Nephron progenitor cell (in vitro differentiated cells): ENCODE measurements around the gene SLC25A33.

Experiments
- DNase-seq: peaks from one replicate; pipeline ENCODE4 v3.0.0; 2021
- H3K27ac Mint-ChIP-seq: 2 replicates; pipeline ENCODE4 v1.8.0; 2021; ENCODE audit warnings: mild to moderate bottlenecking, moderate library complexity, mixed read lengths
- H3K27me3 Mint-ChIP-seq: 2 replicates; pipeline ENCODE4 v1.8.0; 2021; ENCODE audit warnings: mild to moderate bottlenecking, low read depth, mixed read lengths; ENCODE audit not compliant: poor library complexity
- H3K36me3 Mint-ChIP-seq: 2 replicates; pipeline ENCODE4 v1.8.0; 2021; ENCODE audit warnings: low read depth, mixed read lengths
- H3K4me1 Mint-ChIP-seq: 2 replicates; pipeline ENCODE4 v1.8.0; 2021; ENCODE audit warnings: mixed read lengths
- H3K4me3 Mint-ChIP-seq: 2 replicates; pipeline ENCODE4 v1.8.0; 2021; ENCODE audit warnings: mild to moderate bottlenecking, moderate library complexity, mixed read lengths
- H3K9me3 Mint-ChIP-seq: 2 replicates; pipeline ENCODE4 v1.8.0; 2021; ENCODE audit warnings: mild to moderate bottlenecking, moderate library complexity, mixed read lengths
- TF ChIP-seq, protein P1 (sequence below): fragments of 200-600 bp; sonication (generic); IDR thresholded peaks from 2 replicates; pipeline ENCODE4 v1.5.0; 2021; ENCODE audit warnings: antibody characterized with exemption

SLC25A33 gene

DNA sequence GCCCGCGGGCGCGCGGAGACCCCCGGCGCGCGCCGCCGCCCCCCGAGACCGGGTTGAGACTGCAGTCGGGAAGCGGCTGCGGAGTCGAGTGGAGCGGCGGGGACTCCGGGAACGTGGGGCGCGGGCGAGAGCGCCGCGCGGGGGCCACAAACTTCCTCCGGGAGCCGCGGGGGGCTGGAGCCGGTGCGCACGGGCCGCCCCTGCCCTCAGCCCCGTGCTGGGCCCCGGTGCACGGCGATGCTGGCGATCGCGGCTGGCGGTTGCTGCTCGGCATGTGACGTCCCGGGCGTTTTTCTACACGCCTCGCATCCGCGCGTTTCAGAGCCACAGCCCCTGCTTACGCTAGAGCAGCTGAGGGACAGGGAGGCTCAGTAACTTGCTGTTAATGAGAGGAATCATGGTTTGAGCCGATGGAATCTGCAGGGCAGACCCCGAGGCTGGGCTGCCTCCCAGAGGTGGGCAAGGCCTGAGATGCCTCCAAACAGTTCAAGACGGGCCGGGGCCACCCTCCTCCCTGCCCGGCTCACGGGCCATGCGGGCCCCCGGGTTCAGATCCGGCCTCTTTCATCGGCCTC, 50.0 kb downstream of the SLC25A33 start:
- peak overlapping the region; percentile 86 for H3K4me3 Mint-ChIP-seq
- peaks cover 44% of the 10 kb centered on the region for H3K4me1 Mint-ChIP-seq
- H3K9me3 Mint-ChIP-seq: no peaks in the 10 kb centered on the region
- H3K36me3 Mint-ChIP-seq: peaks cover 5% of the 10 kb centered on the region
- TF ChIP-seq, protein P1, sequence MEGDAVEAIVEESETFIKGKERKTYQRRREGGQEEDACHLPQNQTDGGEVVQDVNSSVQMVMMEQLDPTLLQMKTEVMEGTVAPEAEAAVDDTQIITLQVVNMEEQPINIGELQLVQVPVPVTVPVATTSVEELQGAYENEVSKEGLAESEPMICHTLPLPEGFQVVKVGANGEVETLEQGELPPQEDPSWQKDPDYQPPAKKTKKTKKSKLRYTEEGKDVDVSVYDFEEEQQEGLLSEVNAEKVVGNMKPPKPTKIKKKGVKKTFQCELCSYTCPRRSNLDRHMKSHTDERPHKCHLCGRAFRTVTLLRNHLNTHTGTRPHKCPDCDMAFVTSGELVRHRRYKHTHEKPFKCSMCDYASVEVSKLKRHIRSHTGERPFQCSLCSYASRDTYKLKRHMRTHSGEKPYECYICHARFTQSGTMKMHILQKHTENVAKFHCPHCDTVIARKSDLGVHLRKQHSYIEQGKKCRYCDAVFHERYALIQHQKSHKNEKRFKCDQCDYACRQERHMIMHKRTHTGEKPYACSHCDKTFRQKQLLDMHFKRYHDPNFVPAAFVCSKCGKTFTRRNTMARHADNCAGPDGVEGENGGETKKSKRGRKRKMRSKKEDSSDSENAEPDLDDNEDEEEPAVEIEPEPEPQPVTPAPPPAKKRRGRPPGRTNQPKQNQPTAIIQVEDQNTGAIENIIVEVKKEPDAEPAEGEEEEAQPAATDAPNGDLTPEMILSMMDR: no peak
- H3K27me3 Mint-ChIP-seq: no peaks in the 10 kb centered on the region
- no peak overlapping the region for H3K27ac Mint-ChIP-seq
- peak; percentile 48 for DNase-seq

DNA sequence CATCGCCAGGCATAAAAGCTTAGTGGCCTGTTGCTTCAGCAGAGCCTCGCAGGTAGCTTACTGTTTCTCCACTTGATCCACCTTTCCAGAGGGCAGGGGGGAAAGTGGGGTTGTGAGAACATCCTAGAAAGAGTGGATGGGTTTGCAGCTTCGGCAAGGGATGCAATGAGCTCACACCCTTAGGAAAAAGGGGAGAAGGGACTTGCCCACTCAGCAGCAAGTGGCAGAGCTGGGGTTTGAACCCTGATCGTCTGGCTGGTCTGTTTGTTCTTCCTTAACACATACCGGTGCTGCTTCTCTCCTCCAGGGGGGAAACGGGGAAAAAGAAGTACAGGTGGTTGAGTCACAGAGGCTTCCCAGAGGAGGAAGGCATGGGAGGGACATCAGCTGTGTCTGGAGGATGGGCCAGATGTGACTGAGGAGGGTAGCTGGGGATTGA, 50.5 kb downstream of the SLC25A33 start:
- H3K4me1 Mint-ChIP-seq: peaks cover 44% of the 10 kb centered on the region
- TF ChIP-seq, protein P1: no peak
- no peak for DNase-seq
- H3K36me3 Mint-ChIP-seq: peaks cover 2% of the 10 kb centered on the region
- no peaks in the 10 kb centered on the region for H3K27me3 Mint-ChIP-seq
- H3K27ac Mint-ChIP-seq: no peak overlapping the region
- H3K4me3 Mint-ChIP-seq: peak overlapping the region; percentile 86
- H3K9me3 Mint-ChIP-seq: no peaks in the 10 kb centered on the region

DNA sequence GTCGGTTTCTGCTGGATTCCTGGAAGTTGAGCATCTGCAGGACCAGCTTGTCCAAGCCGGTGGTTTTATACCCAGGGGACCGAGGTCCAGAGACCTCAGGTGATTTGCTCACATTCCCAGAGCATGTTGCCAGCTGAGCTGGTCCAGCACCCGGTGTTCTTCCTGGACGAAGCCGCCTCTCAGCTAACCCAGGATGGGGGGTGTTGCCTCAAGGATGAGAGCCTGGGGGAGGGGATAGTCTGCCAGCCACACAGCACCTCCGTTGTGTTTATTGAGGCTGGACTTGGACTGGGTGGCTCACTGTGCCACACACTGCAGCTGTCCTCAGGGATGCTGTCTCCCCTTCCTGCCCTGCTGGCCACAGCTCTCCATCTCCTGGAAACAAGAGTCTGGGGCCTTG, 50.9 kb downstream of the SLC25A33 start:
- Mint-ChIP-seq H3K27me3 (no peaks in the 10 kb centered on the region), H3K4me1 (peaks cover 44% of the 10 kb centered on the region), H3K27ac (no peak overlapping the region), H3K4me3 (peak overlapping the region; percentile 86), H3K36me3 (no peaks in the 10 kb centered on the region), H3K9me3 (no peaks in the 10 kb centered on the region)
- TF ChIP-seq, protein P1: no peak
- DNase-seq: no peak

DNA sequence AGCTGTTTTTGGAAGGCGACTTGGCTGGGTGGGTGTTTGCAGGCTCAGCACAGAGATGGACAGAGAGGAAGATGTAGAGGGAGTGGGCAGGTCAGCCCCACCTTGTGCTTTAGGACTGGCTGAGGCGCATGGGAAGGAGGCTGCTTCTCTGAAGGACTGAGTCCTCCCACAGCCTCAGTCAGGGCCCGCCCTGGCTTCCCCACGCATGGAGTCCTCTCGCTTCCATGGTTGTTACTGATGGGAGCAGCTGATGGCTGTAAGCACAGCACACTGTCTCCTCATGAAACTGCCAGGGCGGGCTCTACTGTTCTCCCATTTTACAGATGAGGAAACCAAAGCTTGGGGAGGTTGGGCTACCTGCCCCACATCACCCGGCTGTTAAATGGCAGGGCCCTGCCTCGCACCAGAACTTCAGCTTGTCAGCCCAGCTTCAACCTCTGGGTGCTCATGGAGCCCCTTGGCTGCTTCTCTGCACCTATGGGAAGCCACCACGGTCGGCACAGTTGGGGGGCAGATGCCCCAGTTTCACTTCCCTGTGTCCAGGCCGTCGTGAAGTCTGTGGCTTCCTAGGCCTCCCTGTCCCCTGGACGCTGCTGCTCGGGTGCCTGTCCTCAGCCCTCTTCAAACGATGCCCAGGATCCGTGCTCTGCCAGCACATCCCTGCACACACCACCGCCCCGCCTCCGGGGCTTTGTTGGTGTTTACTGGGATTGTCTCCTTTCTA, 51.8 kb downstream of the SLC25A33 start:
- Mint-ChIP-seq H3K27ac (peak overlapping the region; percentile 44), H3K4me3 (peak overlapping the region; percentile 86), H3K9me3 (no peaks in the 10 kb centered on the region), H3K4me1 (peaks cover 50% of the 10 kb centered on the region), H3K36me3 (no peaks in the 10 kb centered on the region), H3K27me3 (no peaks in the 10 kb centered on the region)
- TF ChIP-seq, protein P1: no peak
- no peak for DNase-seq

DNA sequence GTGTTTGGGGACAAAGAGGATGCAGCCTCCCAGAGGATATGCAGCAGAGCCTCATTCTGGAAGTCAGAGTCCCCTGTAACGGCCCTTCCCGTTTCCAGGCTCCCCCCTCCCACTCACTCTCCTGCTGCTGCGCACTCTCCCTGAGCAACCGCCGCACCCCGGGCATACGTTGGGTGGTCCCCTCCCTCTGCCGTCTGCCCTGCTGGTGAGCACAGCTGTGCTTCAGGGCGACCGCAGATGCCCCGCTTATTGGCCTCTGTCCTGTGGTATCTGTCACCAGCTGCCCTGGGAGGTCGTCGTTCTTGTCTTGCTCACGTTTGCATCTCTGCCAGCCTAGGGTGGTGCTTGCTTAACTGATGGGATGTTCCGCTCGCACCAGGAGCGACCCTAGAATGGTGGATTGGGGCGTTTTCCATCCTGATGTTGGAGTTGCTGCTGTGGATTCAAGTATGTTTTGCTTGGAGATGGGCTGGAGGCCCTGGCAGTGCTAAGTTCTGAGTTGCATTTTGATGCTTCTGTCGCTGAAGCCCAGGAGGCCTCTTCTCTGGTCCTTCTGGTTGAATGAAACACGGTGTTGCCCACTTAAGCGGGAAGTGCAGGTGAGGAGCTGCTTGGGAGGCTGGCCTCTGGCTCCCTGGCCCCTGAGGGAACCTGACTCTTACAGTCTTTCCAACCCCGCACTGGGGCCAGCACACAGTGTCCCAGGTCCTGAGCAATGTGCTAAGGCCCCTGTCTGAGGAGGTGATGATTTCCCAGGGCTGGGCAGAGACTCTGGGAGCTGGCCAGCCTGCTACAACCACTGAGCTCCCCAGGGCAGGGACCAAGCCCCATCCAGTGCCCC, 52.6 kb downstream of the SLC25A33 start:
- DNase-seq: no peak
- Mint-ChIP-seq H3K27me3 (no peaks in the 10 kb centered on the region), H3K4me1 (peaks cover 57% of the 10 kb centered on the region), H3K36me3 (no peaks in the 10 kb centered on the region), H3K9me3 (no peaks in the 10 kb centered on the region), H3K4me3 (peak overlapping the region; percentile 63), H3K27ac (no peak overlapping the region)
- TF ChIP-seq, protein P1: no peak
